ENCODE results near the gene TGM3.

TGM3 gene

DNA sequence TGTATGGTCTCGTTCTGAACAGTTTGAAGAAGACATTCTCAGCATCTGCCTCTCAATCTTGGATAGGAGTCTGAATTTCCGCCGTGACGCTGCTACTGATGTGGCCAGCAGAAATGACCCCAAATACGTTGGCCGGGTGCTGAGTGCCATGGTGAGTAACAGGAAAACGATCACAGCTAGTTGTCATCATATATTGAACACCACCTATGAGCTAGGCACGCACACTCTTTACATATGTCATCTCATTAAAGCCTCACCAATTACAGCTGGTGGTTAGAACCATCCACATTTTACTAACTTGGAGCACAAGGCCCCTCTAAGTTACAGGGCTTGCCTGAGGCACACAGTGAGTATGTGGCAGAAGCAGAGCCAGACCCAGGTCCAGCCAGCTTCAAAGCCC lies 17.1 kb downstream of the TGM3 start:
- no peaks in the 10 kb centered on the region for H3K4me1 ChIP-seq (ENCODE audit: control insufficient read depth, insufficient read depth, low read length)
- H3K9me3 ChIP-seq (ENCODE audit: control insufficient read depth, insufficient read depth, low read length): no peaks in the 10 kb centered on the region
- no peaks in the 10 kb centered on the region for H3K36me3 ChIP-seq (ENCODE audit: control insufficient read depth, insufficient read depth, low read length)
- H3K9ac ChIP-seq (ENCODE audit: low read depth, low read length): no peak overlapping the region
- H3K4me3 ChIP-seq (ENCODE audit: low read depth, low read length): no peak overlapping the region
- H3K27me3 ChIP-seq (ENCODE audit: control insufficient read depth, insufficient read depth, low read length): no peaks in the 10 kb centered on the region

GRCh38 chr20:2313316-2313715 lies 17.5 kb downstream of the TGM3 start:
- Histone ChIP-seq H3K27me3 (ENCODE audit: control insufficient read depth, insufficient read depth, low read length) (no peaks in the 10 kb centered on the region), H3K4me1 (ENCODE audit: control insufficient read depth, insufficient read depth, low read length) (no peaks in the 10 kb centered on the region), H3K4me3 (ENCODE audit: low read depth, low read length) (no peak overlapping the region), H3K36me3 (ENCODE audit: control insufficient read depth, insufficient read depth, low read length) (no peaks in the 10 kb centered on the region), H3K9me3 (ENCODE audit: control insufficient read depth, insufficient read depth, low read length) (no peaks in the 10 kb centered on the region), H3K9ac (ENCODE audit: low read depth, low read length) (no peak overlapping the region)

- Histone ChIP-seq H3K9ac (ENCODE audit: low read depth, low read length) (no peak overlapping the region), H3K4me1 (ENCODE audit: control insufficient read depth, insufficient read depth, low read length) (no peaks in the 10 kb centered on the region), H3K4me3 (ENCODE audit: low read depth, low read length) (no peak overlapping the region), H3K36me3 (ENCODE audit: control insufficient read depth, insufficient read depth, low read length) (no peaks in the 10 kb centered on the region), H3K27me3 (ENCODE audit: control insufficient read depth, insufficient read depth, low read length) (no peaks in the 10 kb centered on the region), H3K9me3 (ENCODE audit: control insufficient read depth, insufficient read depth, low read length) (no peaks in the 10 kb centered on the region)
These were observed 19.1 kb downstream of the TGM3 start for GRCh38 chr20:2314759-2315439.

GRCh38 chr20:2315440-2315778 lies 19.6 kb downstream of the TGM3 start:
- H3K4me3 ChIP-seq (ENCODE audit: low read depth, low read length): no peak overlapping the region
- no peaks in the 10 kb centered on the region for H3K4me1 ChIP-seq (ENCODE audit: control insufficient read depth, insufficient read depth, low read length)
- no peaks in the 10 kb centered on the region for H3K36me3 ChIP-seq (ENCODE audit: control insufficient read depth, insufficient read depth, low read length)
- no peaks in the 10 kb centered on the region for H3K9me3 ChIP-seq (ENCODE audit: control insufficient read depth, insufficient read depth, low read length)
- no peaks in the 10 kb centered on the region for H3K27me3 ChIP-seq (ENCODE audit: control insufficient read depth, insufficient read depth, low read length)
- H3K9ac ChIP-seq (ENCODE audit: low read depth, low read length): no peak overlapping the region

DNA sequence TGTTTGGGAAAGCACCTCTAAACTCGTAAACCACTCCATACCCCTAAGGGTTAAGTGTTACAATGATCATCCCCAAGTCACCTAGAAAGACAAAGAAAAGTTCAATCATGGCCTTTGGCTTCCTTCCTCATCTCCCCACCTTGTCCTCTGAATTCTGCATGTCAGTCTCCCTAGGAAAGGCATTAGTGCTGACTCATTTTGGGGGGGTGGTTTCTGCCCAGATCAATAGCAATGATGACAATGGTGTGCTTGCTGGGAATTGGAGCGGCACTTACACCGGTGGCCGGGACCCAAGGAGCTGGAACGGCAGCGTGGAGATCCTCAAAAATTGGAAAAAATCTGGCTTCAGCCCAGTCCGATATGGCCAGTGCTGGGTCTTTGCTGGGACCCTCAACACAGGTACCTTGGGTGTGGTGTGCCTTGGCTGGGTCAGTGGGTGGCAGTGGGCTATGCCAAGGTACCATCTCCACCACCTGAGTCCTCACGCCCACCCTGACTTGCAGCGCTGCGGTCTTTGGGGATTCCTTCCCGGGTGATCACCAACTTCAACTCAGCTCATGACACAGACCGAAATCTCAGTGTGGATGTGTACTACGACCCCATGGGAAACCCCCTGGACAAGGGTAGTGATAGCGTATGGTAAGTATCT lies 21.2 kb downstream of the TGM3 start:
- H3K27me3 ChIP-seq (ENCODE audit: control insufficient read depth, insufficient read depth, low read length): no peaks in the 10 kb centered on the region
- no peak overlapping the region for H3K9ac ChIP-seq (ENCODE audit: low read depth, low read length)

DNA sequence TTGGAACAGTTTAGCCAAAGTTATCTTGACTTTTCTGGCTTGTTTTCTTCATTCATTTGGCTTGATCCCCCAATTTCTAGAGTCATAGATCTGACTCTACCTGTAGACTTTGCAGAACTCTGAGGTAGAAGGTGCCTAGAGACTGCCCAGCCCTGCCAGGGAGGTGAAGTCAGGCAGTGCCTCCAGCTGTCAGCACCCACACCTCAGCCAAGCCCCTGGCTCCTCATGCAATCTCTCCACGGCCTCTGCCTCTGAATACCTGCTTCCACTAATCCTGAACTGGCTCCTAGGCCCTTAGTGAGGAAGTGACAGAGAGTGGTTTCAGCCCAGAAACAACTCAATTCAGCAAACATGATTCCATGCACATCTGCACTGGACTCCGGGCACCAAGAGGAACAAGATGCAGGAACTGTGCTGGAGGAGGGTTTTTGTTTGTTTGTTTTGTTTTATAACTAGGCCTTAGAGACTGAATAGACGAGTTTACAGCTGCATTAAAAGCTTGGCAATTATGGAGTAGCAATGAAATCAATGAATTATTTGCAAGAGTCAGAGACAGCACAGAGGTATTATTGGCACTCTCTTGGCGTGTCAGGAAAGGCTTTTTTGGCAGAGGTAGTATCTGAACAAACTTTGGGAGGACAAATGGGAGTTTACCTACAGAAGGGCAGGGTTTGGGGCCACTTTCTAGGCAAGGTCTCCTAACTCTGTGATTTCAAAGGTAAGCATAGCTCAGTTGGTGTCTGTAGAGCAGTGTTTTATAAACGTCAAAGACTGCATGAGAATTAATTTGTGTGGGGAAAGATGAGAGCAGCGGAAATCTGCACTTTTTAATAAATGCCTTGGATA lies 25.2 kb downstream of the TGM3 start:
- Histone ChIP-seq H3K4me3 (ENCODE audit: low read depth, low read length) (no peak overlapping the region), H3K9me3 (ENCODE audit: control insufficient read depth, insufficient read depth, low read length) (no peaks in the 10 kb centered on the region), H3K4me1 (ENCODE audit: control insufficient read depth, insufficient read depth, low read length) (no peaks in the 10 kb centered on the region), H3K36me3 (ENCODE audit: control insufficient read depth, insufficient read depth, low read length) (no peaks in the 10 kb centered on the region), H3K9ac (ENCODE audit: low read depth, low read length) (no peak overlapping the region), H3K27me3 (ENCODE audit: control insufficient read depth, insufficient read depth, low read length) (no peaks in the 10 kb centered on the region)

More for the DNA sequence above, 21.2 kb downstream of the TGM3 start:
- H3K36me3 ChIP-seq (ENCODE audit: control insufficient read depth, insufficient read depth, low read length): no peaks in the 10 kb centered on the region
- no peaks in the 10 kb centered on the region for H3K4me1 ChIP-seq (ENCODE audit: control insufficient read depth, insufficient read depth, low read length)
- H3K9me3 ChIP-seq (ENCODE audit: control insufficient read depth, insufficient read depth, low read length): no peaks in the 10 kb centered on the region
- H3K4me3 ChIP-seq (ENCODE audit: low read depth, low read length): no peak overlapping the region

- Histone ChIP-seq H3K27me3 (ENCODE audit: control insufficient read depth, insufficient read depth, low read length) (no peaks in the 10 kb centered on the region), H3K4me3 (ENCODE audit: low read depth, low read length) (no peak overlapping the region), H3K9me3 (ENCODE audit: control insufficient read depth, insufficient read depth, low read length) (no peaks in the 10 kb centered on the region), H3K36me3 (ENCODE audit: control insufficient read depth, insufficient read depth, low read length) (no peaks in the 10 kb centered on the region), H3K9ac (ENCODE audit: low read depth, low read length) (no peak overlapping the region), H3K4me1 (ENCODE audit: control insufficient read depth, insufficient read depth, low read length) (no peaks in the 10 kb centered on the region)
These were observed 27.2 kb downstream of the TGM3 start for GRCh38 chr20:2323051-2323450.

- Histone ChIP-seq H3K36me3 (ENCODE audit: control insufficient read depth, insufficient read depth, low read length) (no peaks in the 10 kb centered on the region), H3K9me3 (ENCODE audit: control insufficient read depth, insufficient read depth, low read length) (no peaks in the 10 kb centered on the region), H3K4me1 (ENCODE audit: control insufficient read depth, insufficient read depth, low read length) (peaks cover 4% of the 10 kb centered on the region), H3K4me3 (ENCODE audit: low read depth, low read length) (no peak overlapping the region), H3K27me3 (ENCODE audit: control insufficient read depth, insufficient read depth, low read length) (no peaks in the 10 kb centered on the region), H3K9ac (ENCODE audit: low read depth, low read length) (no peak overlapping the region)
These were observed 30.2 kb downstream of the TGM3 start for GRCh38 chr20:2326046-2326445.

GRCh38 chr20:2327620-2328555 lies 32.1 kb downstream of the TGM3 start:
- no peaks in the 10 kb centered on the region for H3K27me3 ChIP-seq (ENCODE audit: control insufficient read depth, insufficient read depth, low read length)
- H3K4me1 ChIP-seq (ENCODE audit: control insufficient read depth, insufficient read depth, low read length): peaks cover 4% of the 10 kb centered on the region
- no peaks in the 10 kb centered on the region for H3K9me3 ChIP-seq (ENCODE audit: control insufficient read depth, insufficient read depth, low read length)
- H3K9ac ChIP-seq (ENCODE audit: low read depth, low read length): no peak overlapping the region
- no peaks in the 10 kb centered on the region for H3K36me3 ChIP-seq (ENCODE audit: control insufficient read depth, insufficient read depth, low read length)
- no peak overlapping the region for H3K4me3 ChIP-seq (ENCODE audit: low read depth, low read length)

GRCh38 chr20:2329286-2329685 lies 33.5 kb downstream of the TGM3 start:
- Histone ChIP-seq H3K27me3 (ENCODE audit: control insufficient read depth, insufficient read depth, low read length) (no peaks in the 10 kb centered on the region), H3K9ac (ENCODE audit: low read depth, low read length) (no peak overlapping the region), H3K9me3 (ENCODE audit: control insufficient read depth, insufficient read depth, low read length) (no peaks in the 10 kb centered on the region), H3K4me3 (ENCODE audit: low read depth, low read length) (no peak overlapping the region), H3K36me3 (ENCODE audit: control insufficient read depth, insufficient read depth, low read length) (no peaks in the 10 kb centered on the region), H3K4me1 (ENCODE audit: control insufficient read depth, insufficient read depth, low read length) (peaks cover 4% of the 10 kb centered on the region)

DNA sequence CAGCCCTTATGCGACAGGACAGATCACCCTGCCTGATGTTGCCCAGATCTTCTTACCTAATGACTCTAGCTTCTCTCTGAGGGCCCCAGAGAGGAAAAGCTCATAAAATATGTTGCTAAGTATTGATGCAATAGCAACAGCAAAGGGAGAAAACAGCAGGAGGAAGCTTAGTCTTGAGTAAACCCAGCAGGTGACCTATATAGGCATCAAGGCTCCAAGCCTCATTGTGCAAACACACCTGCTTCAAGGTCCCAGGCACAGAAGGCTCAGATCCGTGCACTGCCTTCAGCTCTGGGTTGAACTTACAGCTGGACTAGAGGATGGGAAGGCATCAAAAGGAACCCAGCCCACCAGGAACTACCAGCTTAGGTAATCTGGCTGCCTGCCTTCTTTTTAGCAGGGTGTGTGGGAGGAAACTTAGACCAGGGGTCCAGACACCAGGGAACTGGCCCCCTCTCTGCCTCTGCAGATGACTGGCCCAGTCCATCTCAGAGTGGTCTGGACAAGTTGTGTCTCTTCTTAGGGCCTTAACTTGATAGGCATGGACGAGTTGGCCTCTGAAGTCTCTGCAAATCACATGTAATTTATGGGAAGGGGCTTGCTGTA lies 34.4 kb downstream of the TGM3 start:
- no peaks in the 10 kb centered on the region for H3K27me3 ChIP-seq (ENCODE audit: control insufficient read depth, insufficient read depth, low read length)
- H3K4me3 ChIP-seq (ENCODE audit: low read depth, low read length): no peak overlapping the region
- no peak overlapping the region for H3K9ac ChIP-seq (ENCODE audit: low read depth, low read length)
- no peaks in the 10 kb centered on the region for H3K36me3 ChIP-seq (ENCODE audit: control insufficient read depth, insufficient read depth, low read length)
- peaks cover 4% of the 10 kb centered on the region for H3K4me1 ChIP-seq (ENCODE audit: control insufficient read depth, insufficient read depth, low read length)
- H3K9me3 ChIP-seq (ENCODE audit: control insufficient read depth, insufficient read depth, low read length): no peaks in the 10 kb centered on the region
